ENCODE results near the gene CLIP3. TPM values are rescaled to one million over a fixed set of nuclear protein-coding genes. Genes with fewer than 3 reads are reported as not detected.

Gene CLIP3
- 12.4 and 19.1 TPM in 2 replicates for total RNA-seq (2014; rRNA removed; shearing (Covaris generic))
- polyA plus RNA-seq (2016; fragmentation: Nextera tagmentation; extraction: Ambion mirVana) = 15.1 and 15.2 TPM in 2 replicates
- long read RNA-seq, partial matches to known transcripts = 0 of 8 reads
- long read RNA-seq, other reads (novel, unspliced or antisense) = 6 of 8 reads

GRCh38 chr19:36032251-36033104 lies at the start of gene CLIP3:
TSS of gene CLIP3 (minus strand) at chr19:36032873. CDS start at chr19:36032357, 516 bp downstream.
- Mint-ChIP-seq H3K27ac (no peak within 1 kb of the TSS), H3K4me1 (peaks cover 2% of the 10 kb centered on the region; the same call in 1 of the 3 replicates), H3K9me3 (no peaks in the 10 kb centered on the region), H3K4me3 (peak within 1 kb of the TSS; percentile 86), H3K27me3 (ENCODE audit: insufficient read depth, low read depth, poor library complexity) (peaks cover 21% of the 10 kb centered on the region), H3K36me3 (ENCODE audit: low read depth) (no peaks in the 10 kb centered on the region; the same call in 2 of the 3 replicates)
- Histone ChIP-seq H3K4me3 (peak within 1 kb of the TSS; percentile 96), H2AFZ (peak within 1 kb of the TSS; percentile 95), H3K27me3 (ENCODE audit: insufficient read depth) (no peaks in the 10 kb centered on the region), H3K4me2 (peak within 1 kb of the TSS; percentile 87), H3K4me1 (ENCODE audit: insufficient read depth) (peaks cover 6% of the 10 kb centered on the region; the same call in 1 of the 2 replicates), H3K9me2 (ENCODE audit: insufficient read depth) (no peaks in the 10 kb centered on the region), H4K20me1 (replicated peaks; ENCODE audit: insufficient read depth) (no peaks in the 10 kb centered on the region; the same call in 1 of the 2 replicates), H3K27ac (ENCODE audit: low read depth) (no peak within 1 kb of the TSS), H3F3A (replicated peaks; ENCODE audit: low read depth) (0 out of 2 replicates have a peak, but pooled peaks cover 3% of the 10 kb centered on the region), H3K36me3 (ENCODE audit: insufficient read depth) (no peaks in the 10 kb centered on the region), H3K79me2 (replicated peaks; ENCODE audit: insufficient read depth) (no peaks in the 10 kb centered on the region)
- peak; percentile 87 for DNase-seq (ENCODE audit: low spot score)
- no peak for TF ChIP-seq CREB1 (CRISPR knock-in tag; IDR thresholded peaks at IDR 0.05; ENCODE audit: low read depth)
- no peak for TF ChIP-seq ZNF331 (CRISPR knock-in tag; IDR thresholded peaks at IDR 0.05; ENCODE audit: low read depth)
- peak; percentile 54 for TF ChIP-seq POLR2AphosphoS5 (IDR thresholded peaks at IDR 0.05; ENCODE audit: low read depth)
- TF ChIP-seq CTCF (conservative IDR thresholded peaks at IDR 0.05; ENCODE audit: low read depth in 2 of 2) = no peak
- ATAC-seq = peak; percentile 91

GRCh38 chr19:36081894-36082293 lies 49.2 kb upstream of the CLIP3 start:
- no peak overlapping the region for H3K27ac ChIP-seq (ENCODE audit: low read depth)
- no peak overlapping the region for H3K4me3 Mint-ChIP-seq
- 0 out of 2 replicates have a peak, but pooled peaks cover 11% of the 10 kb centered on the region for H3F3A ChIP-seq (replicated peaks; ENCODE audit: low read depth)
- H3K9me3 Mint-ChIP-seq = no peaks in the 10 kb centered on the region
- H3K27me3 Mint-ChIP-seq (ENCODE audit: insufficient read depth, low read depth, poor library complexity) = peaks cover 6% of the 10 kb centered on the region
- DNase-seq (ENCODE audit: low spot score) (no peak), ATAC-seq (no peak)
- no peaks in the 10 kb centered on the region for H3K9me2 ChIP-seq (ENCODE audit: insufficient read depth)
- no peaks in the 10 kb centered on the region for H3K4me1 ChIP-seq (ENCODE audit: insufficient read depth)
- no peak overlapping the region for H3K4me2 ChIP-seq
- peaks cover 34% of the 10 kb centered on the region for H3K36me3 ChIP-seq (ENCODE audit: insufficient read depth)
- H3K4me1 Mint-ChIP-seq = no peaks in the 10 kb centered on the region
- peaks cover 72% of the 10 kb centered on the region for H3K36me3 Mint-ChIP-seq (ENCODE audit: low read depth)
- peaks cover 20% of the 10 kb centered on the region for H4K20me1 ChIP-seq (replicated peaks; ENCODE audit: insufficient read depth)
- no peak overlapping the region for H3K4me3 ChIP-seq
- no peaks in the 10 kb centered on the region for H3K79me2 ChIP-seq (replicated peaks; ENCODE audit: insufficient read depth)
- H3K27me3 ChIP-seq (ENCODE audit: insufficient read depth) = no peaks in the 10 kb centered on the region
- no peak overlapping the region for H2AFZ ChIP-seq
- H3K27ac Mint-ChIP-seq = no peak overlapping the region
- TF ChIP-seq JUNB (IDR thresholded peaks at IDR 0.05; ENCODE audit: unreplicated experiment) = no peak
- TF ChIP-seq ETS1 (IDR thresholded peaks at IDR 0.05) = no peak
- no peak for TF ChIP-seq ZNF462 (CRISPR knock-in tag; IDR thresholded peaks at IDR 0.05)
- no peak for TF ChIP-seq ZNF114 (CRISPR knock-in tag; IDR thresholded peaks at IDR 0.05)
